Endodermal cell (in vitro differentiated cells): Measurements from ENCODE around the gene PARD3B. TPM values are rescaled to one million over a fixed set of nuclear protein-coding genes. Genes with fewer than 3 reads are reported as not detected.

ENCODE experiments used
- DNase-seq: peaks from one replicate; pipeline ENCODE4 v3.0.0-alpha.2; 2017
- H3K27ac ChIP-seq: 2 replicates; pipeline ENCODE4 v1.5.1; 2013; ENCODE audit warnings: mild to moderate bottlenecking, low read depth, low read length, moderate library complexity
- H3K27me3 ChIP-seq: 2 replicates; pipeline ENCODE4 v1.6.1; 2013; ENCODE audit warnings: mild to moderate bottlenecking, low read length, moderate library complexity; ENCODE audit not compliant: insufficient read depth, control insufficient read depth, poor library complexity, severe bottlenecking
- H3K36me3 ChIP-seq: 2 replicates; pipeline ENCODE4 v1.7.0; 2013; ENCODE audit warnings: mild to moderate bottlenecking, low read length, moderate library complexity; ENCODE audit not compliant: control insufficient read depth, insufficient read depth
- H3K4me1 ChIP-seq: one replicate; pipeline ENCODE4 v1.7.0; 2013; ENCODE audit warnings: low read length; ENCODE audit not compliant: control insufficient read depth, insufficient read depth
- H3K4me3 ChIP-seq: 2 replicates; pipeline ENCODE4 v1.5.1; 2013; ENCODE audit warnings: mild to moderate bottlenecking, low read length, moderate library complexity
- H3K9ac ChIP-seq: 2 replicates; pipeline ENCODE4 v1.6.1; 2013; ENCODE audit warnings: mild to moderate bottlenecking, low read length, moderate library complexity; ENCODE audit not compliant: poor library complexity, severe bottlenecking; ENCODE audit errors: extremely low read depth
- H3K9me3 ChIP-seq: 2 replicates; pipeline ENCODE4 v1.6.1; 2013; ENCODE audit warnings: mild to moderate bottlenecking, low read length, moderate library complexity; ENCODE audit not compliant: control insufficient read depth
- H3K27ac Mint-ChIP-seq: 2 replicates; pipeline ENCODE4 v1.8.0; 2020; ENCODE audit warnings: mixed read lengths
- H3K27me3 Mint-ChIP-seq: 2 replicates; pipeline ENCODE4 v1.8.0; 2021; ENCODE audit warnings: mild to moderate bottlenecking, mixed read lengths; ENCODE audit not compliant: insufficient read depth
- H3K36me3 Mint-ChIP-seq: 2 replicates; pipeline ENCODE4 v1.8.0; 2020; ENCODE audit warnings: low read depth, mixed read lengths
- H3K4me1 Mint-ChIP-seq: 2 replicates; pipeline ENCODE4 v1.8.0; 2020; ENCODE audit warnings: mixed read lengths
- H3K4me3 Mint-ChIP-seq: 2 replicates; pipeline ENCODE4 v1.8.0; 2020; ENCODE audit warnings: mild to moderate bottlenecking, moderate library complexity, mixed read lengths
- H3K9me3 Mint-ChIP-seq: 2 replicates; pipeline ENCODE4 v1.8.0; 2020; ENCODE audit warnings: mild to moderate bottlenecking, mixed read lengths
- WGBS, 2 experiments: methylation state at CpG; one replicate each; pipeline versions ENCODE4 v1.1.5 to v1.1.7; 2013; ENCODE audit warnings: missing lambda C conversion rate in 2 of 2, mixed read lengths in 1 of 2; ENCODE audit not compliant: insufficient coverage in 1 of 2, insufficient read length in 1 of 2; 5-methylcytosine and 5-hydroxymethylcytosine counted together
- total RNA-seq, 2 donors: library from RNA; stranded (reverse); fragmentation: NEBNext Ultra II Directional in 1 of 2; extraction: Animal tissue kit (Norgen Biotek cat#: 25700) in 1 of 2; gene quantifications; 2 replicates in 1 of 2; 3 replicates in 1 of 2; pipeline ENCODE4 v1.2.1, GENCODE V29; 2021
- TF ChIP-seq, protein P1 (sequence below): fragments of 200-600 bp; sonication (generic); conservative IDR thresholded peaks from 2 replicates; pipeline ENCODE4 v1.5.0; 2021; ENCODE audit warnings: antibody characterized with exemption, mild to moderate bottlenecking

PARD3B gene
- total RNA-seq, 2 donors from 2014 or later, result 2.5 to 5.6 TPM

DNA sequence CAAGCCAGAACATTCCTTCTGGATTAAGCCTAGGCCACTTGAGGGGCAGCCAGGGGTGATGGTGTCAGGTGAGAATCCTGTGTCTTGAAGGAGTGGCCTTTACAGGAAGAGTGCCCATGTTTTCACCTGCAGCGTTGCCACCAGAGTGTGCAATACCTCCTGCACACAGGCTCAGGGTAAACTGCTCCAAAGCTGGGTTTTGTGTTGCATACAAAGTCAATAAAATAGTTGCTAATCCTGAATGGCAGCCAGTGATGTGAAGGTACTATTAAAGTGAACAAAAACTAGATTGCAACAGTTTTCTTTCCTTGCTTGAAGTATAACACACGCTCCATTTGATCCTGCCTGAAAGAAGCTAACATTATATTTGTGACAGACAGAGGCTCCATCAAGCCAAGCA, 1072.6 kb downstream of the PARD3B start:
- Mint-ChIP-seq H3K4me1 (peaks cover 11% of the 10 kb centered on the region), H3K9me3 (peaks cover 11% of the 10 kb centered on the region), H3K36me3 (no peaks in the 10 kb centered on the region), H3K27me3 (peaks cover 2% of the 10 kb centered on the region), H3K27ac (no peak overlapping the region), H3K4me3 (no peak overlapping the region)
- Histone ChIP-seq H3K27me3 (no peaks in the 10 kb centered on the region), H3K27ac (no peak overlapping the region), H3K4me1 (no peaks in the 10 kb centered on the region), H3K9ac (no peak overlapping the region), H3K36me3 (no peaks in the 10 kb centered on the region), H3K4me3 (no peak overlapping the region), H3K9me3 (peaks cover 9% of the 10 kb centered on the region)
- DNase-seq, result no peak
- TF ChIP-seq, protein P1, sequence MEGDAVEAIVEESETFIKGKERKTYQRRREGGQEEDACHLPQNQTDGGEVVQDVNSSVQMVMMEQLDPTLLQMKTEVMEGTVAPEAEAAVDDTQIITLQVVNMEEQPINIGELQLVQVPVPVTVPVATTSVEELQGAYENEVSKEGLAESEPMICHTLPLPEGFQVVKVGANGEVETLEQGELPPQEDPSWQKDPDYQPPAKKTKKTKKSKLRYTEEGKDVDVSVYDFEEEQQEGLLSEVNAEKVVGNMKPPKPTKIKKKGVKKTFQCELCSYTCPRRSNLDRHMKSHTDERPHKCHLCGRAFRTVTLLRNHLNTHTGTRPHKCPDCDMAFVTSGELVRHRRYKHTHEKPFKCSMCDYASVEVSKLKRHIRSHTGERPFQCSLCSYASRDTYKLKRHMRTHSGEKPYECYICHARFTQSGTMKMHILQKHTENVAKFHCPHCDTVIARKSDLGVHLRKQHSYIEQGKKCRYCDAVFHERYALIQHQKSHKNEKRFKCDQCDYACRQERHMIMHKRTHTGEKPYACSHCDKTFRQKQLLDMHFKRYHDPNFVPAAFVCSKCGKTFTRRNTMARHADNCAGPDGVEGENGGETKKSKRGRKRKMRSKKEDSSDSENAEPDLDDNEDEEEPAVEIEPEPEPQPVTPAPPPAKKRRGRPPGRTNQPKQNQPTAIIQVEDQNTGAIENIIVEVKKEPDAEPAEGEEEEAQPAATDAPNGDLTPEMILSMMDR, result no peak
- 93 to 94% methylated on average over 2 of the region's 2 CpGs for WGBS, 2 experiments

GRCh38 chr2:205619600-205619999, 1074.3 kb downstream of the PARD3B start:
- TF ChIP-seq, protein P1, result no peak
- no peak for DNase-seq
- H3K36me3 ChIP-seq, result no peaks in the 10 kb centered on the region
- Mint-ChIP-seq H3K4me3 (no peak overlapping the region), H3K4me1 (peaks cover 7% of the 10 kb centered on the region), H3K27ac (no peak overlapping the region), H3K9me3 (peaks cover 11% of the 10 kb centered on the region), H3K27me3 (peaks cover 10% of the 10 kb centered on the region), H3K36me3 (no peaks in the 10 kb centered on the region)
- H3K27ac ChIP-seq, result no peak overlapping the region
- 100% methylated on average over 1 of the region's 1 CpG; no CpG with 5 or more reads in 1 of the 2 experiments for WGBS, 2 experiments
- no peaks in the 10 kb centered on the region for H3K4me1 ChIP-seq
- peaks cover 8% of the 10 kb centered on the region for H3K9me3 ChIP-seq
- no peak overlapping the region for H3K9ac ChIP-seq
- H3K27me3 ChIP-seq, result no peaks in the 10 kb centered on the region
- no peak overlapping the region for H3K4me3 ChIP-seq

- TF ChIP-seq, protein P1, result no peak
- no peak overlapping the region for H3K4me3 Mint-ChIP-seq
- peaks cover 15% of the 10 kb centered on the region for H3K4me1 ChIP-seq
- WGBS, 2 experiments, result 85 to 100% methylated on average over 1 of the region's 1 CpG
- H3K27ac ChIP-seq, result no peak overlapping the region
- H3K36me3 Mint-ChIP-seq, result no peaks in the 10 kb centered on the region
- H3K9me3 Mint-ChIP-seq, result no peaks in the 10 kb centered on the region
- no peak overlapping the region for H3K27ac Mint-ChIP-seq
- H3K4me1 Mint-ChIP-seq, result peaks cover 27% of the 10 kb centered on the region
- no peak overlapping the region for H3K4me3 ChIP-seq
- no peak for DNase-seq
- H3K9me3 ChIP-seq, result no peaks in the 10 kb centered on the region
- no peak overlapping the region for H3K9ac ChIP-seq
- H3K27me3 ChIP-seq, result no peaks in the 10 kb centered on the region
- no peaks in the 10 kb centered on the region for H3K36me3 ChIP-seq
- peaks cover 34% of the 10 kb centered on the region for H3K27me3 Mint-ChIP-seq
Observed at GRCh38 chr2:205627085-205627484, 1081.8 kb downstream of the PARD3B start.
